Smooth muscle cell (in vitro differentiated cells): Measurements from ENCODE around the gene PTPN1. TPM values are rescaled to one million over a fixed set of nuclear protein-coding genes. Genes with fewer than 3 reads are reported as not detected.

ENCODE experiments used
- DNase-seq: peaks from one replicate; lab custom pipeline; 2025; ENCODE audit not compliant: unreplicated experiment; lab: John Stamatoyannopoulos, UW
- H2AFZ ChIP-seq: fragments of 200-600 bp; sonication (generic); 2 replicates; pipeline ENCODE4 v1.6.0; 2016; ENCODE audit warnings: antibody characterized with exemption, low read depth, mild to moderate bottlenecking
- H3F3A ChIP-seq: fragments of 200-600 bp; sonication (generic); 2 replicates; pipeline ENCODE4 v1.6.0; 2017; ENCODE audit warnings: antibody characterized with exemption, low read depth
- H3K27ac ChIP-seq: fragments of 200-600 bp; sonication (generic); 2 replicates; pipeline ENCODE4 v1.5.1; 2016; ENCODE audit warnings: low read depth, mild to moderate bottlenecking
- H3K27me3 ChIP-seq: fragments of 200-600 bp; sonication (generic); 2 replicates; pipeline ENCODE4 v1.6.1; 2016; ENCODE audit warnings: low read depth, mild to moderate bottlenecking
- H3K36me3 ChIP-seq: fragments of 200-600 bp; sonication (generic); 2 replicates; pipeline ENCODE4 v1.5.1; 2016; ENCODE audit warnings: low read depth
- H3K4me1 ChIP-seq: fragments of 200-600 bp; sonication (generic); 2 replicates; pipeline ENCODE4 v1.5.1; 2016; ENCODE audit warnings: low read depth
- H3K4me2 ChIP-seq: fragments of 200-600 bp; sonication (generic); 2 replicates; pipeline ENCODE4 v1.6.0; 2016; ENCODE audit warnings: mild to moderate bottlenecking
- H3K4me3 ChIP-seq: fragments of 200-600 bp; sonication (generic); 2 replicates; pipeline ENCODE4 v1.5.1; 2016; ENCODE audit warnings: mild to moderate bottlenecking
- H3K79me2 ChIP-seq: fragments of 200-600 bp; sonication (generic); 2 replicates; pipeline ENCODE4 v1.6.0; 2016; ENCODE audit warnings: low read depth, mild to moderate bottlenecking
- H3K9ac ChIP-seq: fragments of 200-600 bp; sonication (generic); 2 replicates; pipeline ENCODE4 v1.6.0; 2016; ENCODE audit warnings: low read depth
- H3K9me3 ChIP-seq: fragments of 200-600 bp; sonication (generic); replicated peaks from 2 replicates; pipeline ENCODE4 v1.5.1; 2016; ENCODE audit warnings: low read depth
- H4K20me1 ChIP-seq: fragments of 200-600 bp; sonication (generic); 2 replicates; pipeline ENCODE4 v1.6.0; 2016; ENCODE audit warnings: low read depth
- CTCF ChIP-seq: fragments of 200-600 bp; sonication (generic); IDR thresholded peaks from 2 replicates; pipeline ENCODE4 v1.5.1; 2017; ENCODE audit warnings: borderline replicate concordance, mild to moderate bottlenecking, antibody characterized with exemption; ENCODE audit not compliant: insufficient read depth, poor library complexity, severe bottlenecking
- WGBS: methylation state at CpG from one replicate; pipeline ENCODE4 v1.1.7; 2016; ENCODE audit warnings: low lambda C conversion rate; 5-methylcytosine and 5-hydroxymethylcytosine counted together
- polyA plus RNA-seq: library from polyadenylated mRNA; unstranded; fragments of >200 nt; fragmentation: Nextera tagmentation; extraction: Ambion mirVana; gene quantifications from 2 replicates; pipeline ENCODE4 v1.2.1, GENCODE V29; 2016
- total RNA-seq: library from RNA; depleted of rRNA; stranded (reverse); fragments of >200 nt; gene quantifications from 2 replicates; pipeline ENCODE4 v1.2.3, GENCODE V29; 2014

PTPN1 gene
- total and polyA plus RNA-seq, 2 experiments from 2014 or later: 16.1 to 28.9 TPM

- Histone ChIP-seq H3K4me2 (no peak overlapping the region), H3K36me3 (no peaks in the 10 kb centered on the region), H3K9me3 (no peaks in the 10 kb centered on the region), H4K20me1 (no peaks in the 10 kb centered on the region), H2AFZ (no peak overlapping the region), H3K27ac (no peak overlapping the region), H3K79me2 (no peaks in the 10 kb centered on the region), H3K4me3 (no peak overlapping the region), H3K27me3 (no peaks in the 10 kb centered on the region), H3F3A (no peaks in the 10 kb centered on the region), H3K9ac (no peak overlapping the region), H3K4me1 (no peaks in the 10 kb centered on the region)
- DNase-seq: no peak
- 70% methylated on average over 11 of the region's 11 CpGs for WGBS
- no peak for TF ChIP-seq CTCF
These were observed 84.0 kb downstream of the PTPN1 start for GRCh38 chr20:50594231-50594590.

GRCh38 chr20:50594591-50595432 lies 84.6 kb downstream of the PTPN1 start:
- Histone ChIP-seq H3K4me1 (no peaks in the 10 kb centered on the region), H2AFZ (no peak overlapping the region), H3K9ac (no peak overlapping the region), H3K9me3 (no peaks in the 10 kb centered on the region), H3F3A (no peaks in the 10 kb centered on the region), H3K36me3 (no peaks in the 10 kb centered on the region), H3K4me3 (no peak overlapping the region), H3K27me3 (no peaks in the 10 kb centered on the region), H3K79me2 (no peaks in the 10 kb centered on the region), H3K27ac (no peak overlapping the region), H4K20me1 (no peaks in the 10 kb centered on the region), H3K4me2 (no peak overlapping the region)
- no peak for TF ChIP-seq CTCF
- WGBS: 73% methylated on average over 19 of the region's 19 CpGs
- no peak for DNase-seq

- Histone ChIP-seq H3K27me3 (no peaks in the 10 kb centered on the region), H3K36me3 (no peaks in the 10 kb centered on the region), H3K9ac (no peak overlapping the region), H3K4me2 (no peak overlapping the region), H3F3A (no peaks in the 10 kb centered on the region), H3K79me2 (no peaks in the 10 kb centered on the region), H4K20me1 (no peaks in the 10 kb centered on the region), H3K9me3 (no peaks in the 10 kb centered on the region), H2AFZ (no peak overlapping the region), H3K4me1 (no peaks in the 10 kb centered on the region), H3K27ac (no peak overlapping the region), H3K4me3 (no peak overlapping the region)
- no peak for DNase-seq
- 94% methylated on average over 6 of the region's 6 CpGs for WGBS
- TF ChIP-seq CTCF: no peak
These were observed 85.3 kb downstream of the PTPN1 start for GRCh38 chr20:50595433-50595895.
